ENCODE results near the gene SSH2. TPM values are rescaled to one million over a fixed set of nuclear protein-coding genes. Genes with fewer than 3 reads are reported as not detected.
A peak's percentile ranks its signal among the peaks of the same experiment; 100 is the strongest.

Gene SSH2
- total and polyA plus RNA-seq, 9 of the 15 experiments (the other 6 are each of a cell fraction or from before 2014, with no cell fraction given) = 3.9 to 16.1 (median 10.2) TPM

GRCh38 chr17:29677824-29678223 lies 252.2 kb downstream of the SSH2 start (continued):
- TF ChIP-seq ZNF740 (CRISPR knock-in tag; IDR thresholded peaks at IDR 0.05) (no peak), ZNF740 (tag; IDR thresholded peaks at IDR 0.05) (no peak), HNRNPUL1 (IDR thresholded peaks at IDR 0.05; ENCODE audit: low read length) (no peak), TFE3 (CRISPR knock-in tag; IDR thresholded peaks at IDR 0.05) (no peak), EP400 (IDR thresholded peaks at IDR 0.05) (no peak), KDM2B (CRISPR knock-in tag; IDR thresholded peaks at IDR 0.05) (no peak), ZNF165 (CRISPR knock-in tag; IDR thresholded peaks at IDR 0.05; ENCODE audit: borderline replicate concordance) (no peak), ZFP1 (CRISPR knock-in tag; IDR thresholded peaks at IDR 0.05) (no peak), FOXA3 (CRISPR knock-in tag; conservative IDR thresholded peaks at IDR 0.05 in 1 of 2, IDR thresholded peaks at IDR 0.05 in 1 of 2) (no peak), STAT6 (CRISPR knock-in tag; IDR thresholded peaks at IDR 0.05) (no peak), PCBP1 (IDR thresholded peaks at IDR 0.05; ENCODE audit: low read depth, low read length, poor library complexity, severe bottlenecking) (no peak), MTA2 (IDR thresholded peaks at IDR 0.05; ENCODE audit: low read depth) (0 out of 2 replicates have a peak, but pooled peaks have one; percentile 22), ZNF780A (CRISPR knock-in tag; IDR thresholded peaks at IDR 0.05) (no peak), SREBF2 (CRISPR knock-in tag; IDR thresholded peaks at IDR 0.05) (no peak), TEAD4 (IDR thresholded peaks at IDR 0.05; ENCODE audit: low read length) (peak; percentile 57), TEAD4 (CRISPR knock-in tag; IDR thresholded peaks at IDR 0.05; ENCODE audit: borderline replicate concordance) (no peak), MAX (CRISPR knock-in tag; IDR thresholded peaks at IDR 0.05) (no peak), ZNF766 (CRISPR knock-in tag; conservative IDR thresholded peaks at IDR 0.05) (no peak), RCOR1 (IDR thresholded peaks at IDR 0.05; ENCODE audit: borderline replicate concordance in 1 of 2, low read depth in 2 of 2, low read length in 2 of 2) (no peak), BHLHE40 (IDR thresholded peaks at IDR 0.05; ENCODE audit: low read length) (no peak), PRDM10 (IDR thresholded peaks at IDR 0.05; ENCODE audit: partially characterized antibody) (no peak)
